DMS53 treated with DMSO at 0.1 percent for 48 hours (cell line): ENCODE data around the gene VWDE.
A peak's percentile ranks its signal among the peaks of the same experiment; 100 is the strongest.
"Not testable (repeated sequence)": the region's sequence is repeated elsewhere in the genome, so short reads cannot be mapped to it uniquely, and the experiment has no call there.

ENCODE experiments used
- DNase-seq: peaks from one replicate; lab custom pipeline; 2025; ENCODE audit not compliant: unreplicated experiment; lab: John Stamatoyannopoulos, UW

Gene VWDE

DNA sequence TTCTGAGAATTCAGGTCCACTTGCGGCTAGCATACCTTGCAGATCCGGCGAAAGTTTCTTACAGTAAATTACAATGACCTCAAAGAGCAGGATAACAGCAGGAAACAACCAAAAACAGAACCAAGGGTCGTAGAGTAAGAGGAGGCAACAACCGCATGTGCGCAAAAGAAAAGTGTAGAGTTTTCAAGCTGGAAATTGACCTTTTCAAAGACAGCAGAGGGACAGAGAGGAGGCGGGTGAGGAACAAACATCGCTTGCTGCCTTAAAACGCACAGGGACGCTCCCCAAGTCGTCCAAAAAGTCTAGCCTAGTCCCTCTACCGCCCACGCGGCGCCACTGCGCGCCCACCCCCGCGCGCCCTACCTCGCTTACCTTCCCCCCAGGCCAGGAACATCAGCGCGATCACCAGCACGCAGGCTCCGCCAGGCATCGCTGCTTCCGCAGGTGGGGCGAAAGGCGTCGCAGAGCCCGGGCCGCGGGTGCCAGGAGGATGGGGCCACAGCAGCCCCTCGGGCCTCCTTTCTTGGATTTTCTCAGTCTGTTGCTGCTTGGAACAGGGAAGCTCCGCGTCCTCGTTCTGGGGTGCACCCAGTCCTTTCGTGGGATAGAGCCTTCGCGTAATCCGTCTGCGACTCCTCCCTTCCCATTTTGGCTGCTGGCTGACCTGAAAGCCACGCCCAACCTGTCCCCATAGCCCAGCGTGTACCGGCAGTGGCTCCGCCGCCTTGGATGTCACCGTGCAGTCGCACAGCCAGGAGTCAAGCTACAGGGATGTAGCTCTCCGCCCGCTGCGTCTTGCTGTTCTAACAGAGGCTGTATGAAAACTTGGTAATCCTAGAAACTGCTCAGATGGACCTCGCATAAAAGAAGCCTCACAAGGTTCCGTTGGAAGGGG lies at the start of gene VWDE:
TSS of gene VWDE (minus strand) at position 579 of the 895 bp plus-strand sequence. CDS start at position 430, 149 bp downstream.
- peak; percentile 87 for DNase-seq

DNA sequence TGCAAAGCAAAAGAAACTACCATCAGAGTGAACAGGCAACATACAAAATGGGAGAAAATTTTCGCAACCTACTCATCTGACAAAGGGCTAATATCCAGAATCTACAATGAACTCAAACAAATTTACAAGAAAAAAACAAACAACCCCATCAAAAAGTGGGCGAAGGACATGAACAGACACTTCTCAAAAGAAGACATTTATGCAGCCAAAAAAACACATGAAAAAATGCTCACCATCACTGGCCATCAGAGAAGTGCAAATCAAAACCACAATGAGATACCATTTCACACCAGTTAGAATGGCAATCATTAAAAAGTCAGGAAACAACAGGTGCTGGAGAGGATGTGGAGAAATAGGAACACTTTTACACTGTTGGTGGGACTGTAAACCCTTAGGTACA lies 49.5 kb upstream of the VWDE start:
- DNase-seq, result not testable (repeated sequence)

DNA sequence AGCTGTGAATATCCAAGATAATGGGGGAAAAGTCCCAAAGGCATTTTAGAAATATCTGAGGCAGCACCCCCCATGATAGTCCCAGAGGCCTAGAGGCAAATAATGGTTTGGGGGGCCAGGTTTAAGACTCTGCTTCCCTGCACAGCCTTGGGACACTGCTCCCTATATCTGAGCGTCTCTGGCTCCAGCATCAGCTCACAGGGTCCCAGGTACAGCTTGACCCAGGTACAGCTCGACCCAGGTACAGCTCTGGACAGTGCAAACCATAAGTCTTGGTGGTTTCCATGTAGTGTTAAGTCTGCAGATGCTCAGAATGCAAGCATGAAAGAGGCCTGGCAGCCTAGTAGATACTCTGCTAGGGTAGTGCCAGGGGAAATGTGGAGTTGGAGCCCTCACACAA lies 47.0 kb upstream of the VWDE start:
- DNase-seq, result no peak

DNA sequence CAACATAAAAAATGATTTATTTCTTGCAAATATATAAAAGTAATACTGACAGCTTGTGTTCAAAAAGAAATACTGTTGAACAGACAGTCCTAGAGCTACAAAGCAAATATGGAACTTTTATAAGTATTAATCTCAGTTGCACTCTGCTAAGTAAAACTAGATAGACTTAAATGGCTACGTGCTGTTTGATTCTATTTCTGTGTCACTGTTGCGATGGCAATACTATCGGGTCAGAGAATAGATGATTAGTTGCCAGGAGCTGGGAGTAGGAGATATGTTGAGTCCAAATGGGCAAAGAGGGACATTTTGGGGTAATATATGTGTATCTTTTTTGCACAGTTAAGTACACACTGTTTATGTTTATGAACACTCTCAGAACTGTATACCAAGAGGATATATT lies 41.1 kb upstream of the VWDE start:
- DNase-seq, result no peak

DNA sequence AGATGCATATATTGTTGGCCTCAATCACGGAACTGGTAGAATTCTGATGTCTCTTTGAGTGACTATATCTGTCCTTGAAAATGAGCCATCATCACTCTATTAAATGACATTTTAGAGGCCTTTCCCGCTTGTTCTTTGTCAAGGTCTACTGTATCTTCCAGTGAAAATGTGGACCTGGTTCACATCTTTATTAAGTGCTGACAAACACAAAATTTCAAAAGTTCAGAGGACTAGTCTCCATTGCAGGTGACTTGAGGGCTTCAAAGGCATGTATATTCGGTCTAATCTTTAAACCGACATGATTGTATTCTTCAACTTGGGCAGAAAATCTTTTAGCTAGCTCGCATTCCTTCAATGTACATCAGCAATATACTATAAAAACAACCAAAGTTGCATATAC lies 36.6 kb upstream of the VWDE start:
- DNase-seq, result no peak

DNA sequence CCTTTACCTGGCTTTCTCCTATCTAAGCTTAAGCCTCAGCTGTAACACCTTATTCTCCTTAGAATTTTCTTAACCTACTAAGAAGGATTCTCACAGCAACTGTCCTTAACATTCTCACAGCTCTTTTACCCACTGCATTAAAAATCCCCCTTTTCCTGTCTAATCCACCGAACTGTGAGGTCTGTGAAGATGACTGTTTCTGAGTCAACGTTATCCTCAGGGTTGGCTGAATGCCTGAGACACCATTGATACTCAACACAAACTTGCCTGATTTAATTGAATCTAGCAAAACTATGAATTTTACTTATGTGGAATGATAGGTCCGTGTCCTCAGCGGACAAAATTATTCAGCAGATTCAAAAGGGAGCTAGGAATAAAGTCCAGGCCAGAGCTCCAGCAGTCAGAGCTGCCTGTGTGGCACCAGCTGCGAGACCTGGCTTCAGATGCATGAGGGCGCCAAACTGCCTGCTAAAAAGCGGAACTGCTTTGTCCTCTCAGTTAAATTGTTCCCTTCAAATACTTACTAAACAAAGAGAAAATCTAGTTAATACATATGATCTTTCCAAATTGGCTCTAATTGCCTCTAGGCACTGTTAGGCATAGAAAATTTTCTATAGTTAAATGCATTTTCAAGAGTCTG lies 33.4 kb upstream of the VWDE start:
- no peak for DNase-seq

DNA sequence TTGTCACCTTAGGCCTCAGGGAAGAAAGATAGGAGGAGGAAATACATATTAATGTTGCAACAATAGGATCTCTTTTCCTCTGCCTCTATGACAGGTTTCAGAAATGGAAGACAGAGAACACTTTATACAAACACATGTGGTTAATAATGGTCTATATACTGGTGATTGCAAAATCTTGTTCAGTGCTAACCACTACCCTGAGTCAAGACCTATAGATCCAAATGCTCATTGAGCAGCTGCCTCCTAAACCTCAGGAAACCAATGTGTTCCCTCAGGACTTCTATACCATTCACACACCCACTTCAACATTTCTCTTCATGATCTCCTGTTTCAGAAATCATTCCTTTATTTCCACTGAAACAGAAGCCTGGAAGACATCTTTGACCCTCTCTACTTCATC lies 32.5 kb upstream of the VWDE start:
- DNase-seq, result no peak

DNA sequence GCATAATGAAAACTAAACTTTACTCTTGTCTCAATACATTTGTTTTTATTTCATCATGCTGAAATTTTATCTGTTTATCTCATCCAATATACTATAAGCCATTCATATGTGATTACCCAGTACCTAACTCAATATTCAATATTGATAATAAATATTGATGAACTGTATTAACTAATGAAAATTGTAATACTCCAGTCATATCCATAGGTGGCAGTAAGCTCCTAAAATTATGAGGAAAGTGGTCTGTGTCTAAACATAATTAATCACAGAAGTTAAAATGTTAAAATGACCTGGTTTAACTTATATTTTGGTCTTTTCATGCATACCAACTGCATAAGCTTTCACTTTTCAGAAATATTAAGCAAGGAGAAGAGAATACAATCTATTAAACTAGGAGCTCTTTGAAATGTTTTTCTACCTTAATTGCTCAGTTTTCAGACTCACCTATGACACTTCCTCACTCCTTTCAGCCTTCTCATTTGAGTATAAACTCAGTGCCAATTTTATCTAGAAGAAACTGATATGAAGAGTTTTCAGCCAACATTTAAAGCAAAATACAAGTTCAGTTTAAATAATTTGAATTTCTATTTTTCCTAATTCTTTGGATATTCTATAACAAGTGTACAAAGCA lies 30.5 kb upstream of the VWDE start:
- no peak for DNase-seq

DNA sequence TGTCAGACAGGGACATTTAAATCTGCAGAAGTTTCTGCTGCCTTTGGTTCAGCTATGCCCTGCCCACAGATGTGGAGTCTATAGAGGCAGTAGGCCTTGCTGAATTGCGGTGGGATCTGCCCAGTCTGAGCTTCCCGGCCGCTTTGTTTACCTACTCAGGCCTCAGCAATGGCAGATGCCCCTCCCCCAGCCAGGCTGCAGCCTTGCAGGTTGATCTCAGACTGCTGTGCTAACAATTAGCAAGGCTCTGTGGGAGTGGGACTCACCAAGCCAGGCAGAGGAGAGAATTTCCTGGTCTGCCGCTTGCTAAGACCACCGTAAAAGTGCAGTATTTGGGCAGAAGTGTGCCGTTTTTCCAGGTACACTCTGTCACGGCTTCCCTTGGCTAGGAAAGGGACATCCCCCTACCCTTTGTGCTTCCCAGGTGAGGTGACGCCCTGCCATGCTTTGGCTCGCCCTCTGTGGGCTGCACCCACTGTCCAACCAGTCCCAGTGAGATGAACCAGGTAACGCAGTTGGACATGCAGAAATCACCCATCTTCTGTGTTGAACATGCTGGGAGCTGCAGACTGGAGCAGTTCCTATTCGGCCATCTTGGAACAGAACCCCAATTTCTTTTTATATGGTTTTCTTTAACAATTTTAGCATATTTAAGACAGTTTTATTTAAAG lies 28.4 kb upstream of the VWDE start:
- DNase-seq, result peak; percentile 84

DNA sequence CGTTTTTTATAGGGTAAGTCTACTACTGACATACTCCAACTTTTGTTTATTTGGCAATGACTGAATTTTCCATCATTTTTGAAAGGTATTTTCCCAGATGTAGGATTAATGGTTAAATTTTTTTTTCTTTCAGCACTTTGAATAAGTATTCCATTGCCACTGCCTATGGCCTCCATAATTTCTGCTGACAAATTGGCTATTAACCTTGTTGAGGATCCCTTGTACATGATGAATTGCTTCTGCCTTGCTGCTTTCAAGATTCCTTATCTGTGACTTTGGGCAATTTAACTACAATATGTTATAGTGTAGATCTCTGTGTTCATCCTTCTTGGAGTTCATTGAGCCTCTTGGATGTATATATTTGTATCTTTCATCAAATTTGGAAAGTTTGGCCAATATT lies 21.6 kb upstream of the VWDE start:
- no peak for DNase-seq

DNA sequence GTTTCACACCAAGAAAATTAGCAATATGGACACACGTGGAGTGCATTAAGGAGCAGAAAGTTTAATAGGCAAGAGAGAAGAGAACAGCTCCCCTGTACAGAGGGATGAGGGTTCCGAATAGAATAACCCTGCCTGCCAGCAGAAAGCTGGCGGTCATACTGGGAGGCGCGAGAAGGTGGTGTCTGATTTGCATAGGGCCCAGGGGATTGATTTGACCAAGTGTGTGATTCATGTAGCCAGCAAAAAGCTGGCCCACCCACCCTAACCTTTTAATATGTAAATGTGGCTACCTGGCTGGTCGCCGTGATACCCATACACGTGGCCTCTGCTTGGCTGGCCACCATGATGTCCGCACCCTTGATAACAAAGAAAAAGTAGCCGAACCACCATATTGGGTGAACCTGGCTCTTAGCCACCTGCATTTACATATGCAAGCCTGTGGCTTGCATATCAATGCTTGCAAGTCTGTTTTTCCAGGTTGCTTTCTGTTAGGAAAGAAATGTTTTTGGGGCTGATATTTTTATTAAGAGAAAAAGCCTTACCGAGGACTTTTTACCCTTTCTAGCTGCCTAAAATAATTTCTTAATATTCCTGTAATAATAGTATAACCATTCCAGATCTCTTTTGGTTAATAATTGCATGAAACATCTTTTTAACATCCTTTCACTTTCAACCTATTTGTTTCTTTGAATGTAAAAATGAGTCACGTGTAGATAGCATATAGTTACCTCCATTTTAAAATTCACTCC lies 20.5 kb upstream of the VWDE start:
- DNase-seq, result no peak

DNA sequence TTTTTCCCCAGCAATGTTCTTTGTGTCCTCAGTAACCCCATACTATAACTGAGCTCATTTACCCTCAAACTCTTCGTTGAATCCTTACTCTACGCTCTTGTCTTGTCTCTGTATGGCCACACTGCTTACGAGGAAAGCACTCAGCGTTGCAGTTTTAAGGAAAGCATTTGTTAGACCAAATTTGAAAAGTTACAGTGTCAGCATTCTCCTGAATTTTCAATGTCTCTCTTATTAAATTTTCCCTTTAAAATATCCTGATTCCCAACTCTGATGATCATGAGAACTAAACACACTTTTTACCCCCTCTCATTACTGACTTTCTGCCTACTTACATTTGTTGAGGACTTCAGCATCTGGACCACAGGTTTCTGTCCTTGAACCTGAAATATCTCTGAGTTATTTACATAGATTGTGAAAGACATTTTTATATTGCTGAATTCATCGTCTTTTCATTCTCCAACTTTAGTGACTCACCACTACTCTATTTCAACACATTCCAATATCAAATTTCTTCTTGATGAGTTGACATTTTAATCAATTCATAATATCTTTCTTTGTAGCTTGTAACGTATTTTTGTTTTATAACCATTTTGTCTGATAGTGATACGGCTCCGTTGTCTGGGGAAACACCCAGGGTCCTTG lies 19.8 kb upstream of the VWDE start:
- DNase-seq, result no peak

DNA sequence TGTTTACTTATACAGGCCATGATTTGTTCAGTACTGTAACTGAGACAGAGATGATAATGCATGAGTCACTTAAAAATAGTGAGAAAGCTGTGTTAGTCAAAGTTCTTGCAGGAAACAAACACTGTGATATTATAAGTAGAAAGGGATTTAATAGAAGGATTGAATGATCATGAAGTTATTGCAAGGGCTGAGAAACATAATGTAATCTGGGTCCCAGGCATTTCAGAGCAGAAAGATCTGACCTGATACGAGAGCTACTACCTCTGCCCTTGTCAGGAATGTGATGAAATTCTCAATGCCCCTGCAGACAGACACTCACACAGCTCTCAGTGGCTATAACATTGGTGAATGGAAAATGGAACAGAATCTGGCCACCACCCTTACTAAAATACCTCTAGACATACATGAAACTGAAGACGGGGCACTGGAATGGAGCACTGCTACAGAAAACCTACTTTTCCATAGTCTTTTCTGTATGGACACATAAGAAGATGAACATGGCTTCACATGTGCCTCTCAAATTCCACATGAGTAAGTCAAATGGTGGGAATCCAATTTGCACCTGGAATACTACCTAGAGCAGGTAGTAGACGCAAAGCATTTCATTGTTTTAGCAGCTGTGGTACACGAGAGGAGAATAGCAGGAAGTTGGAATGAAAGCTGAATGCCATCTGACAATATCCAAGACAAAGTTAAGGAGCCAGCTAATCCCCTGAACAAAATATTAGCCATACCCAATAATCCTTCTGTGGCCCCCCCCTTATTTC lies 19.1 kb upstream of the VWDE start:
- no peak for DNase-seq

DNA sequence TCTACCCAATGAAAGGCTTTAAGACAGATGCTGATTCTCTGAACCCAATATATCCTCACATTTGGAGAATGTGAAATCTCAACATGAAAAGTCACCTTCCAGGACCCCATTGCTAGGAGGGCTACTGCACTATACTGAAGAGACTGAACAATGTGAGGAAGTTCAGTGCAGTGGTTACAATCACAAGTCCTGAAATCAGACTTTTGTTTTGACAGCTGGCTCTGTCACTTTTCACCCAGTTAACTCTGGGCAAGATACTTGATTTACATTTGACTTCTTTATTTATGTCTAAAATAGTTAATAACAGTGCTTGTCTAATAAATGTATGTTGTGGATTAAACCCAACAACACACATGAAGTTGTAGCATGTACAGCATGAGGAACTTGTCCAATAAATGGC lies 14.8 kb upstream of the VWDE start:
- no peak for DNase-seq

DNA sequence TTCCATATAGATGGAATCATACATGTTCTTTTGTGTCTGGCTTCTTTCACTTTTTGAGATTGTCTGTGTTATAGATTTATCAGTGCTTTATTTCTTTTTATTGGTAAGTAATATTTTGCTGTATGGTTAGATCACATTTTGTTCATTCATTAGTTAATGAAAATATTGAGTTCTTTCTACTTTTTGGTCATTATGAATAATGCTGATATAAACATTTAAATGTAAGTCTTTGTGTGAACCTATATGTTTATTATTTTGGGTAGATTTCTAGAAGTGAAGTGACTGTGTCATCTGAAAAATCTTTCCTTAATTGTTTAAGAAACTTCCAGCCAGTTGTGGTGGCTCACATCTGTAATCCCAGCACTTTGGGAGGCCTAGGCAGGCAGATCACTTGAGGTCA lies 11.4 kb upstream of the VWDE start:
- no peak for DNase-seq

DNA sequence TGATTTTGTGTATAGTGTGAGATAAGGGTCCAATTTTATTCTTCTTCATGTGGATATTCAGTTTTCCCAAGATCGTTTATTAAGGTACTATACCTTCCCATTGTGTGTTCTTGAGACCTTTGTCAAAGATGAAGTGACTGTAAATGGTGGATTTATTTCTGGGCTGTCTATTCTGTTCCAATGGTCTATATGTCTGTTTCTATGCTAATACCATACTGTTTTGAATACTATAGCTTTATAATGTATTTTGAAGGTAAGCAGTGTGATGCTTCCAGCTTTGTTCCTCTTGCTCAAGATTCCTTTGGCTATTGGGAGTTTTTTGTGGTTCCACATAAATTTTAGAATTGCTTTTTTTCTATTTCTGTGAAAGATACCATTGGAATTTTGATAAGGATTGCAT lies 8.7 kb upstream of the VWDE start:
- DNase-seq, result no peak

DNA sequence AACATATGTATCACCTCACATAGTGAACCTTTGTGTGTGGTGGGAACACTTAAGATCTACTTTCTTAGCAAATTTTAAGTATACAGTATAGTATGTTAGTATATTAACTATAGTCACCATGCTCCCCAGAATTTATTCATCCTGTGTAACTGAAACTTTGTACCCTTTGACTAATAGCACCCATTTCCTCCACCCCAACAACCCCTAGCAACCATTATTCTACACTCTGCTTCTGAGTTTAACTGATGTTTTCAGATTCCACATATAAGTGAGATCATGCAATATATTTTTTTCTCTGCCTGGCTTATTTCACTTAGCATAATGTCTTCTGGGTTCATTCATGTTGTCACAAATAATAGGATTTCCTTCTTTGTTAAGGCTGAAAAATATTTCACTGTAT lies 6.9 kb upstream of the VWDE start:
- no peak for DNase-seq

DNA sequence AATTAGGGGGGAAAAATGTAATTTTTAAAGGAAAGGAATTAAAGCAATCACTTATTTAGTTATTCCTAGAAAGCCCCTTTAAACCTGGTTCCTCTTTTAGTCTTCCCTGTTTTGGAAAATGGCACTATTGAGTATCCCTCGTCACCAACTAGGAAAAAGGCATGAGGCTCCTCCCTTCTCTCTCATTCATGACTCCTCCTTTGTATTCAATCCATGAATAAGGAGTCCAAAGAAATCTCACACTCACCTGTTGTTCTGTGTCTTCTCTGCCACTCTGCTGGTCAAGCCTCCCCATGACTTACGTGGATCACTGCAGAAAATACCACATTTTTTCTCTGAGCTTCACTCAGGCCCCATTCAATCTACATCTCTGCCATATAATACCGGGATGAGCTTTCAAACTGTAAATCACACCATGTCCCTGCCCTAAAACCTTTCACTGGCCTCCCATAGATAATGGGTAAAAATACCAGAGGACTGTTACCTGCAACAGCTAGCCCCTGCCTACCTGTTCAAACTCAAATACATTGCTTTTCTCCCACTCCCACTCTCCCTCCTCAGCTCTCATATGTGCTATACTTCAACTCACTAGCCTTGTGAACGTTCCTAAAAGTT lies 5.5 kb upstream of the VWDE start:
- DNase-seq, result no peak

DNA sequence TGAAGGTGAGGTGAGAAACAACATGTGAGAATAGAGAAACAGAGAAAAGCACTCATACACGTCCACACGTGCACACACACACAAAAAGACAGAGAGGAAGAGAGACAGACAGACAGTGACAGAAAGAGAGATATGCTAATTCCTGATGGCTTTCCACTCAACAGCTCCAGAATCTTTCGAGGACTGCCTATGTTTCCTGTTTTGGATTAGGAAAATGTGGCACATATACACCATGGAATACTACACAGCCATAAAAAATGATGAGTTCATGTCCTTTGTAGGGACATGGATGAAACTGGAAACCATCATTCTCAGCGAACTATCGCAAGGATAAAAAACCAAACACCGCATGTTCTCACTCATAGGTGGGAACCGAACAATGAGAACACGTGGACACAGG lies 4.0 kb upstream of the VWDE start:
- DNase-seq, result not testable (repeated sequence)
